Measurements from ENCODE around the gene KPTN.

DNA sequence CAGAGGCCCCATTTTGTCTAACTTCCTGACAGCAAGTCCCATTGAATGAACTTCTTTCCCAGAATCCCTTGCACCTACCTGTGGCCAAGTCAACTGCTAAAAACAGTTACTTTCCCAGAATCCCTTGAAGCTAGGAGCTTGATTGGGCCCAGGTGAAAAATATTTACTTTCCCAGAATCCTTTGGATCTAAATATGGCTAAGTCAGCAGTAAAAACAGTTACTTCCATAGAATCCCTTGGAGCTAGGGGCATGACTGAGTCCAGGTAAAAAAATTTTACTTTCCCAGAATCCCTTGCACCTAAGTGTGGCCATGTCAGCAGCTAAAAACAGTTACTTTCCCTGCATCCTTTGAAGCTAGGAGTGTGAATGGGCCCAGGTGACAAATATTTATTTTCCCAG, 51.5 kb downstream of the KPTN start:
- TF ChIP-seq, protein P1, sequence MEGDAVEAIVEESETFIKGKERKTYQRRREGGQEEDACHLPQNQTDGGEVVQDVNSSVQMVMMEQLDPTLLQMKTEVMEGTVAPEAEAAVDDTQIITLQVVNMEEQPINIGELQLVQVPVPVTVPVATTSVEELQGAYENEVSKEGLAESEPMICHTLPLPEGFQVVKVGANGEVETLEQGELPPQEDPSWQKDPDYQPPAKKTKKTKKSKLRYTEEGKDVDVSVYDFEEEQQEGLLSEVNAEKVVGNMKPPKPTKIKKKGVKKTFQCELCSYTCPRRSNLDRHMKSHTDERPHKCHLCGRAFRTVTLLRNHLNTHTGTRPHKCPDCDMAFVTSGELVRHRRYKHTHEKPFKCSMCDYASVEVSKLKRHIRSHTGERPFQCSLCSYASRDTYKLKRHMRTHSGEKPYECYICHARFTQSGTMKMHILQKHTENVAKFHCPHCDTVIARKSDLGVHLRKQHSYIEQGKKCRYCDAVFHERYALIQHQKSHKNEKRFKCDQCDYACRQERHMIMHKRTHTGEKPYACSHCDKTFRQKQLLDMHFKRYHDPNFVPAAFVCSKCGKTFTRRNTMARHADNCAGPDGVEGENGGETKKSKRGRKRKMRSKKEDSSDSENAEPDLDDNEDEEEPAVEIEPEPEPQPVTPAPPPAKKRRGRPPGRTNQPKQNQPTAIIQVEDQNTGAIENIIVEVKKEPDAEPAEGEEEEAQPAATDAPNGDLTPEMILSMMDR (IDR thresholded peaks at IDR 0.05; ENCODE audit: low read depth, low read length, missing input control) = no peak
- TF ChIP-seq RAD21 (IDR thresholded peaks at IDR 0.05) = no peak
- TF ChIP-seq TAF1 (conservative IDR thresholded peaks at IDR 0.05) = no peak
- TF ChIP-seq YY1 (IDR thresholded peaks at IDR 0.05) = no peak
- TF ChIP-seq RXRA (IDR thresholded peaks at IDR 0.05) = no peak
- TF ChIP-seq, protein P2, sequence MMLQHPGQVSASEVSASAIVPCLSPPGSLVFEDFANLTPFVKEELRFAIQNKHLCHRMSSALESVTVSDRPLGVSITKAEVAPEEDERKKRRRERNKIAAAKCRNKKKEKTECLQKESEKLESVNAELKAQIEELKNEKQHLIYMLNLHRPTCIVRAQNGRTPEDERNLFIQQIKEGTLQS (IDR thresholded peaks at IDR 0.05) = no peak
- TF ChIP-seq JUND (IDR thresholded peaks at IDR 0.05) = no peak
- TF ChIP-seq, protein P3, sequence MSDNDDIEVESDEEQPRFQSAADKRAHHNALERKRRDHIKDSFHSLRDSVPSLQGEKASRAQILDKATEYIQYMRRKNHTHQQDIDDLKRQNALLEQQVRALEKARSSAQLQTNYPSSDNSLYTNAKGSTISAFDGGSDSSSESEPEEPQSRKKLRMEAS (IDR thresholded peaks at IDR 0.05) = no peak

Data from liver (tissue), 3 donors.